Lower lobe of right lung (tissue), 2 donors: ENCODE measurements around the gene PPP2R2C. TPM values are rescaled to one million over a fixed set of nuclear protein-coding genes. Genes with fewer than 3 reads are reported as not detected.

Experiments
- ATAC-seq, 2 donors: fragments of 200-7000 bp; cut with Tn5 transposase; one replicate each; pipeline ENCODE4 v1.9.1; 2020 to 2022; ENCODE audit warnings: mild to moderate bottlenecking in 2 of 2, moderate library complexity in 2 of 2
- DNase-seq: peaks from one replicate; pipeline ENCODE4 v3.0.0-alpha.2; 2020
- H3K27ac ChIP-seq: fragments of 200-600 bp; one replicate; pipeline ENCODE4 v1.8.0; 2022
- H3K27me3 ChIP-seq: fragments of 200-600 bp; one replicate; pipeline ENCODE4 v1.8.0; 2022; ENCODE audit warnings: low read depth
- H3K36me3 ChIP-seq: fragments of 200-600 bp; one replicate; pipeline ENCODE4 v1.8.0; 2022; ENCODE audit warnings: mild to moderate bottlenecking
- H3K4me1 ChIP-seq: fragments of 200-600 bp; one replicate; pipeline ENCODE4 v1.8.0; 2022
- H3K4me3 ChIP-seq: fragments of 200-600 bp; one replicate; pipeline ENCODE4 v1.8.0; 2022; ENCODE audit warnings: mild to moderate bottlenecking
- H3K9me3 ChIP-seq: fragments of 200-600 bp; one replicate; pipeline ENCODE4 v1.8.0; 2022
- CTCF ChIP-seq: fragments of 200-600 bp; IDR thresholded peaks from one replicate; pipeline ENCODE4 v1.8.0; 2022; ENCODE audit warnings: antibody characterized with exemption, mild to moderate bottlenecking
- intact Hi-C: fragments of 100-400 bp; cut with DNase I; formaldehyde crosslinking; loops from one replicate; pipeline ENCODE4 v1.11.0; 2022
- total RNA-seq: library from RNA; stranded (reverse); fragmentation: NEBNext Ultra II Directional; extraction: Animal tissue kit (Norgen Biotek cat#: 25700); gene quantifications from one replicate; pipeline ENCODE4 v1.2.1, GENCODE V29; 2021
- donor health status: DM: no; HTN: yes; CAD: no; lungs with severe emphysema.

Gene PPP2R2C
- total RNA-seq, 1 donor from 2014 or later = not detected

- H3K27me3 ChIP-seq = peaks cover 8% of the 10 kb centered on the region
- no peak for TF ChIP-seq CTCF
- H3K4me1 ChIP-seq = no peaks in the 10 kb centered on the region
- intact Hi-C loops = no loop called here
- DNase-seq (no peak), ATAC-seq (no peak)
- H3K9me3 ChIP-seq = no peaks in the 10 kb centered on the region
- H3K27ac ChIP-seq = no peak overlapping the region
- H3K4me3 ChIP-seq = no peak overlapping the region
- H3K36me3 ChIP-seq = peaks cover 26% of the 10 kb centered on the region
These were observed 165.2 kb downstream of the PPP2R2C start for GRCh38 chr4:6307230-6307629.

GRCh38 chr4:6306299-6306698 lies 166.1 kb downstream of the PPP2R2C start:
- Histone ChIP-seq H3K4me1 (no peaks in the 10 kb centered on the region), H3K27ac (no peak overlapping the region), H3K9me3 (no peaks in the 10 kb centered on the region), H3K27me3 (peaks cover 8% of the 10 kb centered on the region), H3K4me3 (no peak overlapping the region), H3K36me3 (peaks cover 36% of the 10 kb centered on the region)
- ATAC-seq (no peak), DNase-seq (no peak)
- intact Hi-C loops = no loop called here
- TF ChIP-seq CTCF = no peak

- H3K9me3 ChIP-seq = no peaks in the 10 kb centered on the region
- intact Hi-C loops = no loop called here
- peaks cover 49% of the 10 kb centered on the region for H3K36me3 ChIP-seq
- ATAC-seq = no peak
- no peak for DNase-seq
- no peak for TF ChIP-seq CTCF
- peaks cover 3% of the 10 kb centered on the region for H3K27me3 ChIP-seq
- H3K4me1 ChIP-seq = no peaks in the 10 kb centered on the region
- H3K4me3 ChIP-seq = no peak overlapping the region
- H3K27ac ChIP-seq = no peak overlapping the region
These were observed 168.5 kb downstream of the PPP2R2C start for GRCh38 chr4:6303943-6304342.

GRCh38 chr4:6302869-6303268 lies 169.5 kb downstream of the PPP2R2C start:
- H3K36me3 ChIP-seq = peaks cover 60% of the 10 kb centered on the region
- TF ChIP-seq CTCF = no peak
- H3K27me3 ChIP-seq = no peaks in the 10 kb centered on the region
- DNase-seq (no peak), ATAC-seq (no peak)
- intact Hi-C loops = no loop called here
- H3K4me1 ChIP-seq = no peaks in the 10 kb centered on the region
- no peak overlapping the region for H3K4me3 ChIP-seq
- H3K9me3 ChIP-seq = no peaks in the 10 kb centered on the region
- no peak overlapping the region for H3K27ac ChIP-seq

GRCh38 chr4:6301732-6302442 lies 170.5 kb downstream of the PPP2R2C start:
- Histone ChIP-seq H3K36me3 (peaks cover 70% of the 10 kb centered on the region), H3K4me1 (no peaks in the 10 kb centered on the region), H3K9me3 (no peaks in the 10 kb centered on the region), H3K27ac (no peak overlapping the region), H3K4me3 (no peak overlapping the region), H3K27me3 (no peaks in the 10 kb centered on the region)
- no peak for DNase-seq
- intact Hi-C loops = no loop called here
- TF ChIP-seq CTCF = no peak
- no peak for ATAC-seq
